WTC11 (cell line): Measurements from ENCODE around the gene APOBEC3F. TPM values are rescaled to one million over a fixed set of nuclear protein-coding genes. Genes with fewer than 3 reads are reported as not detected.

Source experiments
- ATAC-seq: fragments of 200-7000 bp; cut with Tn5 transposase; 2 replicates; pipeline ENCODE4 v1.10.0; 2021; ENCODE audit warnings: mild to moderate bottlenecking, moderate library complexity
- CTCF ChIA-PET: fragments of 300-600 bp; sonication (Branson Sonifier 250); formaldehyde crosslinking; loops from one replicate; lab custom pipeline; 2021; ENCODE audit warnings: antibody characterized with exemption; lab: Charles Lee
- POLR2A ChIA-PET: fragments of 350-600 bp; sonication (Branson Sonifier 250); formaldehyde crosslinking; loops from one replicate; lab custom pipeline; 2021; ENCODE audit warnings: antibody characterized with exemption; lab: Charles Lee
- DNase-seq: peaks from one replicate; pipeline ENCODE4 v3.0.0; 2021; ENCODE audit warnings: low spot score
- H3K27ac Mint-ChIP-seq: 2 replicates; pipeline ENCODE4 v1.8.0; 2021; ENCODE audit warnings: mixed read lengths
- H3K27me3 Mint-ChIP-seq: 2 replicates; pipeline ENCODE4 v1.8.0; 2021; ENCODE audit warnings: low read depth, mild to moderate bottlenecking, moderate library complexity, mixed read lengths
- H3K36me3 Mint-ChIP-seq: 2 replicates; pipeline ENCODE4 v1.8.0; 2021; ENCODE audit warnings: mixed read lengths
- H3K4me1 Mint-ChIP-seq: 2 replicates; pipeline ENCODE4 v1.8.0; 2022; ENCODE audit warnings: mixed read lengths
- H3K4me3 Mint-ChIP-seq: 2 replicates; pipeline ENCODE4 v1.8.0; 2021; ENCODE audit warnings: mild to moderate bottlenecking, moderate library complexity, mixed read lengths
- H3K9me3 Mint-ChIP-seq: 2 replicates; pipeline ENCODE4 v1.8.0; 2021; ENCODE audit warnings: mixed read lengths
- ATF1 ChIP-seq: sonication (generic); formaldehyde crosslinking; IDR thresholded peaks from 2 replicates; pipeline ENCODE4 v1.8.1; 2023; ENCODE audit warnings: mild to moderate bottlenecking, moderate library complexity, missing genetic modification reagents
- CBFB ChIP-seq: sonication (generic); formaldehyde crosslinking; IDR thresholded peaks from 2 replicates; pipeline ENCODE4 v1.8.1; 2022; ENCODE audit warnings: mild to moderate bottlenecking, low read depth, missing genetic modification reagents
- EMX1 ChIP-seq: fragments of 250-450 bp; sonication (Bioruptor Pico); IDR thresholded peaks from 2 replicates; pipeline ENCODE4 v1.8.0; 2021; ENCODE audit warnings: mild to moderate bottlenecking
- ETV6 ChIP-seq: sonication (generic); formaldehyde crosslinking; IDR thresholded peaks from 2 replicates; pipeline ENCODE4 v1.8.1; 2022; ENCODE audit warnings: mild to moderate bottlenecking, missing genetic modification reagents
- FOXK1 ChIP-seq: sonication (generic); formaldehyde crosslinking; IDR thresholded peaks from 2 replicates; pipeline ENCODE4 v1.8.0; 2022; ENCODE audit warnings: mild to moderate bottlenecking, moderate library complexity, missing genetic modification reagents
- JUN ChIP-seq: sonication (generic); formaldehyde crosslinking; IDR thresholded peaks from 2 replicates; pipeline ENCODE4 v1.8.0; 2023; ENCODE audit warnings: mild to moderate bottlenecking, missing genetic modification reagents
- MXD4 ChIP-seq: fragments of 250-450 bp; sonication (Bioruptor Pico); IDR thresholded peaks from 2 replicates; pipeline ENCODE4 v1.8.0; 2021; ENCODE audit warnings: mild to moderate bottlenecking, moderate library complexity, borderline replicate concordance
- NFYB ChIP-seq: sonication (generic); formaldehyde crosslinking; conservative IDR thresholded peaks from 2 replicates; pipeline ENCODE4 v1.8.0; 2022; ENCODE audit warnings: low read depth, missing genetic modification reagents
- NR1H2 ChIP-seq: sonication (generic); formaldehyde crosslinking; IDR thresholded peaks from 2 replicates; pipeline ENCODE4 v1.9.0; 2021; ENCODE audit warnings: mild to moderate bottlenecking, moderate library complexity, missing genetic modification reagents
- NR2C2 ChIP-seq: sonication (generic); formaldehyde crosslinking; IDR thresholded peaks from 2 replicates; pipeline ENCODE4 v1.8.0; 2022; ENCODE audit warnings: mild to moderate bottlenecking, missing genetic modification reagents
- OVOL2 ChIP-seq: fragments of 250-450 bp; sonication (Bioruptor Pico); IDR thresholded peaks from 2 replicates; pipeline ENCODE4 v1.9.0; 2021; ENCODE audit warnings: mild to moderate bottlenecking, borderline replicate concordance
- SMAD3 ChIP-seq: sonication (generic); formaldehyde crosslinking; IDR thresholded peaks from 2 replicates; pipeline ENCODE4 v1.8.0; 2022; ENCODE audit warnings: missing genetic modification reagents, mild to moderate bottlenecking, borderline replicate concordance
- TEAD1 ChIP-seq: sonication (generic); formaldehyde crosslinking; IDR thresholded peaks from 2 replicates; pipeline ENCODE4 v1.8.0; 2022; ENCODE audit warnings: mild to moderate bottlenecking, missing genetic modification reagents
- TEAD4 ChIP-seq: sonication (generic); formaldehyde crosslinking; IDR thresholded peaks from 2 replicates; pipeline ENCODE4 v1.8.0; 2022; ENCODE audit warnings: mild to moderate bottlenecking, missing genetic modification reagents
- ZBTB21 ChIP-seq: sonication (generic); formaldehyde crosslinking; IDR thresholded peaks from 2 replicates; pipeline ENCODE4 v1.8.1; 2023; ENCODE audit warnings: mild to moderate bottlenecking, missing genetic modification reagents, borderline replicate concordance
- ZNF281 ChIP-seq: sonication (generic); formaldehyde crosslinking; IDR thresholded peaks from 2 replicates; pipeline ENCODE4 v1.8.0; 2023; ENCODE audit warnings: mild to moderate bottlenecking, missing genetic modification reagents
- ZNF532 ChIP-seq: fragments of 250-450 bp; sonication (Bioruptor Pico); IDR thresholded peaks from 2 replicates; pipeline ENCODE4 v1.9.0; 2021; ENCODE audit warnings: mild to moderate bottlenecking, borderline replicate concordance
- total RNA-seq: library from RNA; stranded (reverse); gene quantifications from 3 replicates; pipeline ENCODE4 v1.2.3, GENCODE V29; 2021
- TF ChIP-seq, protein P1 (sequence below): sonication (generic); formaldehyde crosslinking; IDR thresholded peaks from 2 replicates; pipeline ENCODE4 v1.8.1; 2022; ENCODE audit warnings: missing genetic modification reagents, borderline replicate concordance
- TF ChIP-seq, protein P2 (sequence below): sonication (generic); formaldehyde crosslinking; IDR thresholded peaks from 2 replicates; pipeline ENCODE4 v1.8.1; 2023; ENCODE audit warnings: mild to moderate bottlenecking, missing genetic modification reagents
- TF ChIP-seq, protein P3 (sequence below): sonication (generic); formaldehyde crosslinking; IDR thresholded peaks from 2 replicates; pipeline ENCODE4 v1.8.1; 2023; ENCODE audit warnings: mild to moderate bottlenecking, missing genetic modification reagents, moderate library complexity
- TF ChIP-seq, protein P4 (sequence below): sonication (generic); formaldehyde crosslinking; IDR thresholded peaks from 2 replicates; pipeline ENCODE4 v1.8.0; 2022; ENCODE audit warnings: mild to moderate bottlenecking, missing genetic modification reagents

APOBEC3F gene
- total RNA-seq, 1 experiment from 2014 or later = 8.7 TPM

DNA sequence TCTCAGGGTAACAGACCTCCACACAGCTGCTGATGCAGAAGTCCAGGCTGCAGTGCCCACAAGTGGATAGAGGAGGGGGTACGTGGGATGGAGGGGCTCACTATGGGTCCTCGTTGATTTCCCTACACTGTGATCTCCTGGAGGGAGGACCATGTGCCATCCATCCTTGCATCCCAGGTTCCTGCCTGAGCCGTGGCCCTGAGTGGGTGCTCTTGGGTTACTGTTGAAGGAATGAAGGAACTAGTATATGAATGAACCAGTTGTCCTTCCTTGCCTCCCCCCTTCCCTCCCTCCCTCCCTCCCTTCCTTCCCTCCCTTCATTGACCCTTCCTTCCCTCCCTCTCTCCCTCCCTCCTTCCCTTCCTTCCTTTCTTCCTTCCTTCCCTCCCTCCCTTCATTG lies 43.1 kb upstream of the APOBEC3F start:
- no peak for TF ChIP-seq TEAD4 (CRISPR knock-in tag)
- TF ChIP-seq, protein P1, sequence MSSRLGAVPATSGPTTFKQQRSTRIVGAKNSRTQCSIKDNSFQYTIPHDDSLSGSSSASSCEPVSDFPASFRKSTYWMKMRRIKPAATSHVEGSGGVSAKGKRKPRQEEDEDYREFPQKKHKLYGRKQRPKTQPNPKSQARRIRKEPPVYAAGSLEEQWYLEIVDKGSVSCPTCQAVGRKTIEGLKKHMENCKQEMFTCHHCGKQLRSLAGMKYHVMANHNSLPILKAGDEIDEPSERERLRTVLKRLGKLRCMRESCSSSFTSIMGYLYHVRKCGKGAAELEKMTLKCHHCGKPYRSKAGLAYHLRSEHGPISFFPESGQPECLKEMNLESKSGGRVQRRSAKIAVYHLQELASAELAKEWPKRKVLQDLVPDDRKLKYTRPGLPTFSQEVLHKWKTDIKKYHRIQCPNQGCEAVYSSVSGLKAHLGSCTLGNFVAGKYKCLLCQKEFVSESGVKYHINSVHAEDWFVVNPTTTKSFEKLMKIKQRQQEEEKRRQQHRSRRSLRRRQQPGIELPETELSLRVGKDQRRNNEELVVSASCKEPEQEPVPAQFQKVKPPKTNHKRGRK (CRISPR knock-in tag) = 0 out of 2 replicates have a peak, but pooled peaks have one; percentile 66
- TF ChIP-seq, all 79 proteins: peak for 1
- peaks cover 6% of the 10 kb centered on the region; the same call in 1 of the 2 replicates for H3K27me3 Mint-ChIP-seq
- CTCF ChIA-PET = interaction anchor here (0.7 to 1.3 kb wide), 2 partner anchors 127 to 228 kb away, joined by 3 read pairs; no protein-coding TSS in a partner anchor

DNA sequence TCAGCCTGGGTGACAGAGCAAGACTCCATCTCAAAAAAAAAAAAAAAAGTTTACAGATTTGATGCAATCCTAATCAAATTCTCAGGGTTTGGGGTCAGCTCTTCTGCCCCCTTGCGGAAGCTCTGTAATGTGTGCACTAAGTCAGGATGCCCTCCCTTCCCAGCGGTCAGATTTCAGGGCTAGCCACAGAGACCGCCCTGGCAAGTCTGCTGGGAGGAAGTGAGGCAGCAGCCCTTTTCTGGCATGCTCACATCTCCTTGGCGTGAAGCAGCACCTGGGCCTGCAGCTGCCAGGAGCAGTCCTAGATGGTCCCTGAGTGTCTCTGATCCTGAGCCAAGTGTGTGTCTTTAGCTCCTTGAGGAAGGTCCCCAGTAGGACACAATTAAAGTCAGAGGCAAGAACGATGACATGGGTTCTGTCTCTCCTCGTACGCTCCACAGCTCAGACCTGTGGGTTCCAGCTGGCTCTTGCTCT lies 37.5 kb upstream of the APOBEC3F start:
- CTCF ChIA-PET = interaction anchor here (0.7 to 2.6 kb wide), 30 partner anchors 9 to 308 kb away, joined by 3 to 36 read pairs (median 5); partner anchors contain the start of genes APOBEC3B, APOBEC3G and CBX6
- Mint-ChIP-seq H3K4me3 (no peak overlapping the region), H3K9me3 (peaks cover 12% of the 10 kb centered on the region), H3K4me1 (peaks cover 10% of the 10 kb centered on the region), H3K27ac (peak overlapping the region; percentile 71), H3K27me3 (no peaks in the 10 kb centered on the region; the same call in 1 of the 2 replicates), H3K36me3 (peaks cover 7% of the 10 kb centered on the region)
- POLR2A ChIA-PET = interaction anchor here (1.0 kb wide), 2 partner anchors 16 to 133 kb away, joined by 3 to 4 read pairs; no protein-coding TSS in a partner anchor
- ATAC-seq (peak; percentile 99), DNase-seq (peak; percentile 79)
- no peak for TF ChIP-seq EMX1
- TF ChIP-seq, protein P2, sequence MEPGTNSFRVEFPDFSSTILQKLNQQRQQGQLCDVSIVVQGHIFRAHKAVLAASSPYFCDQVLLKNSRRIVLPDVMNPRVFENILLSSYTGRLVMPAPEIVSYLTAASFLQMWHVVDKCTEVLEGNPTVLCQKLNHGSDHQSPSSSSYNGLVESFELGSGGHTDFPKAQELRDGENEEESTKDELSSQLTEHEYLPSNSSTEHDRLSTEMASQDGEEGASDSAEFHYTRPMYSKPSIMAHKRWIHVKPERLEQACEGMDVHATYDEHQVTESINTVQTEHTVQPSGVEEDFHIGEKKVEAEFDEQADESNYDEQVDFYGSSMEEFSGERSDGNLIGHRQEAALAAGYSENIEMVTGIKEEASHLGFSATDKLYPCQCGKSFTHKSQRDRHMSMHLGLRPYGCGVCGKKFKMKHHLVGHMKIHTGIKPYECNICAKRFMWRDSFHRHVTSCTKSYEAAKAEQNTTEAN (CRISPR knock-in tag) = no peak
- no peak for TF ChIP-seq MXD4
- TF ChIP-seq, protein P3, sequence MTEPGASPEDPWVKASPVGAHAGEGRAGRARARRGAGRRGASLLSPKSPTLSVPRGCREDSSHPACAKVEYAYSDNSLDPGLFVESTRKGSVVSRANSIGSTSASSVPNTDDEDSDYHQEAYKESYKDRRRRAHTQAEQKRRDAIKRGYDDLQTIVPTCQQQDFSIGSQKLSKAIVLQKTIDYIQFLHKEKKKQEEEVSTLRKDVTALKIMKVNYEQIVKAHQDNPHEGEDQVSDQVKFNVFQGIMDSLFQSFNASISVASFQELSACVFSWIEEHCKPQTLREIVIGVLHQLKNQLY (CRISPR knock-in tag) = no peak
- TF ChIP-seq FOXK1 = no peak
- TF ChIP-seq TEAD1 = peak; percentile 66; the same call in 1 of the 2 replicates
- no peak for TF ChIP-seq ETV6 (CRISPR knock-in tag)
- TF ChIP-seq, protein P4, sequence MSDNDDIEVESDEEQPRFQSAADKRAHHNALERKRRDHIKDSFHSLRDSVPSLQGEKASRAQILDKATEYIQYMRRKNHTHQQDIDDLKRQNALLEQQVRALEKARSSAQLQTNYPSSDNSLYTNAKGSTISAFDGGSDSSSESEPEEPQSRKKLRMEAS = peak; percentile 76
- TF ChIP-seq, protein P1 (CRISPR knock-in tag) = no peak
- TF ChIP-seq ZBTB21 (CRISPR knock-in tag) = no peak
- TF ChIP-seq ZNF532 (CRISPR knock-in tag) = no peak
- no peak for TF ChIP-seq NR2C2 (CRISPR knock-in tag)
- TF ChIP-seq CBFB (CRISPR knock-in tag) = no peak
- no peak for TF ChIP-seq NFYB (CRISPR knock-in tag)
- no peak for TF ChIP-seq ZNF281 (CRISPR knock-in tag)
- TF ChIP-seq JUN (CRISPR knock-in tag) = no peak
- TF ChIP-seq OVOL2 (CRISPR knock-in tag) = no peak
- TF ChIP-seq NR1H2 = no peak
- TF ChIP-seq ATF1 = no peak
- no peak for TF ChIP-seq SMAD3

More for the DNA sequence above, 43.1 kb upstream of the APOBEC3F start:
- POLR2A ChIA-PET = no interaction called here
- H3K9me3 Mint-ChIP-seq = peaks cover 12% of the 10 kb centered on the region
- ATAC-seq = no peak
- no peak overlapping the region for H3K27ac Mint-ChIP-seq
- no peak overlapping the region for H3K4me3 Mint-ChIP-seq
- H3K4me1 Mint-ChIP-seq = peaks cover 34% of the 10 kb centered on the region
- DNase-seq = no peak
- peaks cover 10% of the 10 kb centered on the region for H3K36me3 Mint-ChIP-seq
